Sigmoid colon (tissue), 4 donors: Measurements from ENCODE around the gene VASP.

Experiments used
- CTCF ChIP-seq, 4 experiments: fragments of 450-650 bp in 3 of 4; fragments of 200-600 bp in 1 of 4; IDR thresholded peaks; one replicate each; pipeline ENCODE4 v1.5.1; 2016 to 2019; ENCODE audit warnings: antibody characterized with exemption in 4 of 4, mild to moderate bottlenecking in 3 of 4, moderate library complexity in 2 of 4
- EP300 ChIP-seq, 4 donors: sonication (generic); formaldehyde crosslinking; IDR thresholded peaks; one replicate each; pipeline ENCODE4 v1.6.1; 2017; ENCODE audit warnings: antibody characterized with exemption in 4 of 4
- POLR2A ChIP-seq, 2 donors: fragments of 450-650 bp; IDR thresholded peaks; one replicate each; pipeline ENCODE4 v1.6.1; 2016; ENCODE audit warnings: antibody characterized with exemption in 2 of 2, mild to moderate bottlenecking in 2 of 2, moderate library complexity in 2 of 2
- POLR2AphosphoS5 ChIP-seq, 4 donors: sonication (generic); formaldehyde crosslinking; IDR thresholded peaks; one replicate each; pipeline ENCODE4 v1.6.1; 2017; ENCODE audit warnings: antibody characterized with exemption in 4 of 4

- TF ChIP-seq CTCF (IDR thresholded peaks at IDR 0.05) (no peak), POLR2AphosphoS5 (IDR thresholded peaks at IDR 0.05) (no peak), POLR2A (IDR thresholded peaks at IDR 0.05) (no peak), EP300 (IDR thresholded peaks at IDR 0.05) (no peak)
Measured at GRCh38 chr19:45499196-45500180, 7.8 kb upstream of the VASP start.
